ENCODE measurements around the gene PCSK7. TPM values are rescaled to one million over a fixed set of nuclear protein-coding genes. Genes with fewer than 3 reads are reported as not detected.

PCSK7 gene
- total RNA-seq, 1 experiment from 2014 or later = 51.6 TPM

DNA sequence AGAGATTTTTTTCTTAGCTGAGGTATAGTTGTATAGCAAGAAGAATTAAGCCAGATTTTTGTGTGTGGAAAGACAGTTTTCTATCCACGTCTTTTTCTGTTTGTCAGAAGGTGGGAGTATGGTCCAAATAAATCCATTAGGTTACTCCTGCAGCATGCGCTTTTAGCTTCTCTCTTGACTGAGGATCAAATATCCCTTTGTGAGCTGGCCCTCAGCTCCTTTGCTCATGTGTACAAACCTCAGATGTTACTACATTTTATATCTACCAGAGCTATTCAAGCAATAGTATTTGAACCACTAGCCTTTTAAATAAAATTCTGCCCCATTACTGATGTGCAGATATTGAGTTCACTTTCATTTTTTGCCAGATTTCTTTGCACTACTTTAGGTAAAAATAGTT is 62.1 kb downstream of the PCSK7 start:
- no peak for DNase-seq (ENCODE audit: low read depth)

DNA sequence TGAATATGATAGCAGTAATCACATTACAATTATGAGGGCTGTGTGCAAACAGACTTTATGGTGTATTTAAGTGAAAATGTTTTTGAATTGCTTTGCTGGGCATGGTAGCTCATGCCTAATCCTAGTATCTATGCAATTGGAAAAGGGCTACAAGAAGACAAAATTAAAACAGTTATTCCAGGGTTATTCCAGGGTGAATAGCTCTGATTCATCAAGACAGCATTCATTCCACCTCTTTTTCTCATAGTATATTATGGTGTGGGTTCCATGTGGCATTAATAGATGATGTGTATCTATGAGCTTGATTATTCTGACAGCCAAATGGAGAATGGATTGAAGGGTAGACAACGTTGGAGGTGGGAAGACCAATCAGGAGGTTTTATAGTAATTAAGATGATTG is 65.4 kb downstream of the PCSK7 start:
- DNase-seq (ENCODE audit: low read depth) = no peak

DNA sequence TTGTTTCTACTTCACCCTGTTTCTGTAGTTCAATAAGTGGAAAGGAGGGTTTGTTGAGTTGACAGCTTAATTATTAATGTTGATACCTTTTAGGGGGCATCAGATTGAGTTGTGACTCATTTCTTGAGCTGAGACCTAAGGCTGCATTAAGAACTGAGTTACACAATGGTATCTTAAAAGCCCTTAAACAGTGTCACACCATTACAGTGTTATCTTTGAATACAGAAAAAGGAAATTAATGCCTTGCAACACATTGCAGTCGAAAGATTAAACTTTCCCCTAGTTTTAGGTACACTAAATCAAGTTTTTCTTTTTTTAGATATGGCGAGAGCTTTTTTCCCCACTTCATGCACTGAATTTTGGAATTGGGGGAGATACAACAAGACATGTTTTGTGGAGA is 71.0 kb downstream of the PCSK7 start:
- no peak for DNase-seq (ENCODE audit: low read depth)

DNA sequence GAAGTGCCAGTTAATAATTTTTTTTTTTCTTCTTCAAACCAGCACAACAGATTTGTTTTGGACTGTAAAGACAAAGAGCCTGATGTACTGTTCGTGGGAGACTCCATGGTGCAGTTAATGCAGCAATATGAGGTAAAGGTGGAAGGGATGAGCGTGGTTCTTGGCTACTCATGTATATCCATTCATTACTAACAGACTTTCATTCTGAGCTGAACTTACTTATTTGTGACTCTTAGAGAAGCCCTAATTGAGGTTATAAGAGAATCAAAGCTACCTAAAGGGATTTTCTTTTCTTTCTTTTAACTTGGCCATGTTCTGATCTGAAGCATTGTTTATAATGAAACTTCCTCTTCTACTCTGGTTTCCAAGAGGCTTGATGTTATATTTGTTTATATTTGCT is 72.0 kb downstream of the PCSK7 start:
- DNase-seq (ENCODE audit: low read depth) = no peak

DNA sequence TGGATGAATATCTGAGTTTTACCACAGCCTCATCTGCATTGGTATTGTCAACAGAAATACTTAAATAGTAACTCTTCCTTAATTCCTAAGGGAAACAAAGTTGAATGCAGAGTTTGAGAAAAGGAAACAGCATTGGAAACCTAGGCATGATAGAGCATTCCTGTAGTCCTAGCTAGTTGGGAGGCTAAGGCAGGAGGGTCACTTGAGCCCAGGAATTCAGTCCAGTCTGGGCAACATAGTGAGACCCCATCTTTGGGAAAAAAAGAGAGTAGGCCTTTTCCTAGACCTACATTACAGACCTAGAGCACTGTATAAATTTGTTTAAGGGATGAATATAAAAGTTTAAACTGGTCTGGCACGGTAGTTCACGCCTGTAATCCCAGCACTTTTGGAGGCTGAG is 74.4 kb downstream of the PCSK7 start:
- DNase-seq (ENCODE audit: low read depth) = no peak

DNA sequence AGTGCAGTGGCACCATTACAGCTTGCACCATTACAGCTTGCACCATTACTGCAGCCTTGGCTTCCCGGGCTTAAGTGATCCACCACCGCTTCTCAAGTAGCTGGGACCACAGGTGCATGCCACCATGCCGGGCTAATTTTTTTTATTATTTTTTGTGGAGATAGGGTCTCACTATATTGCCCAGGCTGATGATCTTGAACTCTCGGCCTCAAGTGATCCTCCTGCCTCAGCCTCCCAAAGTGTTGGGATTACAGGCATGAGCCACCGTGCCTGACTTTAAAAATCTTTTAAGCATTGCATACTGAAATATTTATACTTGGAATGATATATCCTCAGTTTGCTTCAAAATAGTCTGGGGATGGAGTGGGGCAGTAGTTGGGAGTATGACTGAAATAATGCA is 77.4 kb downstream of the PCSK7 start:
- no peak for DNase-seq (ENCODE audit: low read depth)

Other genes with a start within 250 kb of the PCSK7 start
- gene SIK3, start 133.6 kb downstream of the PCSK7 start, total RNA-seq (2014; rRNA removed) = 11.4 and 12.2 TPM in 2 replicates
- 108 and 117 TPM in 2 replicates for gene PAFAH1B2, start 87.8 kb downstream of the PCSK7 start, total RNA-seq (2014; rRNA removed)
- gene SIDT2, start 53.3 kb downstream of the PCSK7 start, total RNA-seq (2014; rRNA removed) = 18.3 and 18.7 TPM in 2 replicates
- 486 and 622 TPM in 2 replicates for gene TAGLN, start 32.7 kb downstream of the PCSK7 start, total RNA-seq (2014; rRNA removed)
- gene RNF214, start 598 bp upstream of the PCSK7 start, total RNA-seq (2014; rRNA removed) = 9.3 and 12.6 TPM in 2 replicates
- 3.4 and 4.7 TPM in 2 replicates for gene BACE1-AS, start 59.3 kb upstream of the PCSK7 start, total RNA-seq (2014; rRNA removed)
- 29.8 and 38.5 TPM in 2 replicates for gene BACE1, start 84.2 kb upstream of the PCSK7 start, total RNA-seq (2014; rRNA removed)
- gene CEP164, start 95.8 kb upstream of the PCSK7 start, total RNA-seq (2014; rRNA removed) = 37.5 and 48.7 TPM in 2 replicates

Measured in LHCN-M2 (cell line).